Naive thymus-derived CD8-positive, alpha-beta T cell (primary cell): Measurements from ENCODE around the gene KANSL1. TPM values are rescaled to one million over a fixed set of nuclear protein-coding genes. Genes with fewer than 3 reads are reported as not detected.
A peak's percentile ranks its signal among the peaks of the same experiment; 100 is the strongest.
"Not testable (repeated sequence)": the region's sequence is repeated elsewhere in the genome, so short reads cannot be mapped to it uniquely, and the experiment has no call there.

ENCODE experiments used
- ATAC-seq, 2 donors: fragments of 150-1000 bp; cut with Tn5 transposase in 1 of 2; sonication (Bioruptor Pico), chemical (Tn5 transposase) in 1 of 2; 1 replicate in 1 of 2; 2 replicates in 1 of 2; pipeline ENCODE4 v1.10.0; 2021; ENCODE audit warnings: mild to moderate bottlenecking in 2 of 2, moderate library complexity in 2 of 2
- POLR2A ChIA-PET: fragments of 350-600 bp; sonication (Branson Sonifier 250); formaldehyde crosslinking; loops from one replicate; lab custom pipeline; 2021; ENCODE audit warnings: antibody characterized with exemption; lab: Charles Lee
- DNase-seq, 10 donors: peaks; one replicate each; pipeline versions ENCODE4 v3.0.0 to v3.0.0-alpha.2; 2020 to 2022
- H3K27ac Mint-ChIP-seq, 10 donors: one replicate each; pipeline ENCODE4 v1.8.0; 2020 to 2022; ENCODE audit warnings: mild to moderate bottlenecking in 10 of 10, mixed read lengths in 10 of 10, moderate library complexity in 4 of 10, inconsistent platforms in 1 of 10
- H3K27me3 Mint-ChIP-seq, 5 donors: one replicate each; pipeline ENCODE4 v1.8.0; 2021 to 2022; ENCODE audit warnings: mixed read lengths in 5 of 5
- H3K36me3 Mint-ChIP-seq, 3 donors: one replicate each; pipeline ENCODE4 v1.8.0; 2020 to 2022; ENCODE audit warnings: mixed read lengths in 3 of 3, mild to moderate bottlenecking in 2 of 3, inconsistent platforms in 1 of 3
- H3K4me1 Mint-ChIP-seq, 4 donors: one replicate each; pipeline ENCODE4 v1.8.0; 2021 to 2022; ENCODE audit warnings: mixed read lengths in 4 of 4
- H3K4me3 Mint-ChIP-seq, 10 donors: one replicate each; pipeline ENCODE4 v1.8.0; 2020 to 2022; ENCODE audit warnings: mild to moderate bottlenecking in 10 of 10, mixed read lengths in 10 of 10, moderate library complexity in 6 of 10, inconsistent platforms in 1 of 10
- H3K9me3 Mint-ChIP-seq, 9 donors: one replicate each; pipeline ENCODE4 v1.8.0; 2020 to 2022; ENCODE audit warnings: mixed read lengths in 9 of 9, mild to moderate bottlenecking in 3 of 9, inconsistent platforms in 1 of 9, moderate library complexity in 1 of 9
- polyA plus RNA-seq, 3 donors: library from polyadenylated mRNA; unstranded; fragments of 300-500 nt; fragmentation: Illumina TruSeq; gene quantifications; one replicate each; pipeline ENCODE4 v1.2.3, GENCODE V29; 2021
- total RNA-seq, 8 experiments: library from RNA in 2 of 8; stranded (reverse) in 2 of 8; gene quantifications; one replicate each; pipeline ENCODE4 v1.2.3 and lab custom pipeline; 2021 to 2026

Gene KANSL1
- total and polyA plus RNA-seq, 5 experiments from 2014 or later = 13.1 to 208 (median 16.6) TPM

DNA sequence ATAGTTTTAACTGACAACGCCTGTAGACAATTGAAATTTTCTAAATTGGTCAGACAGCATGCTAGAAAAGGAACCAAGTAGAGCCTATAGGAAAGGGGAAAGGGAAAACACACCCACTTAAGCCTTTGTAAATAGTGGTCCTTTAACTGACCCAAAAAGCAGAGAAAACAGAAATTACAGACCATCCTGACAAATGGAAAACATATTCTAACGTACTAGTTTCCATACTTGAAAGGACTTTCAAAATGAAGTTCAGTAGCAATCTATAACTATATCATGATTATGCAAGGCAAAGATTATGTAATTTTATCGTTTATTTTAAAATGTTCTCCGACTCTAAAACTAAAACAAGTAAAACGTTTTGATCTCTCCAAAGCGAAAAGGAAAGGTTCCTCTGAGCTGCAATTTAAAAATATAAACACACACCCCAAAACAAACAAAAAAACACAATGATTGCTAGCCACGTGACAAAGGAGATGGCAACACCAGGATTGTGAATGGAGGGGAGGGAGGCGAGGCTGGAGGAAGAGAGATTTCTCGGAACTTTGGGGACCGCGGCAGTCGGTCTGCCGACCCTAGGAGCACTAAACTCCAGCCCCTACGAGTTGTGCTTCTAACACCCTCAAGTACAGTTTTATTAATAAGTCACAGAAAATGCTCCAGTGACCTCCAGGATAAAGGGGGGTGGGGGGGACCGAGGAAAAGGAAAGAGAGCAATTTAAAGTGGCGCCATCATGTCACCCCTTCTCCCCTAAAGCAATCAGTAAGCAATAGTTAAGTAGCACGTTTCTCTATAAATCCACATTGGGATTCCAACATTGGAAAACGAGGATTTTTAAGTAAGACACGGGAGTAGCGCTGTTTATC lies 1.7 kb downstream of the KANSL1 start:
- DNase-seq = no peak
- Mint-ChIP-seq H3K27me3 (no peaks in the 10 kb centered on the region), H3K4me1 (peaks cover 28 to 77% (median 73%) of the 10 kb centered on the region in 4 donors), H3K27ac (peak overlapping the region; percentile 95 to 98 (median 96)), H3K4me3 (peak overlapping the region; percentile 85 to 100 (median 98)), H3K36me3 (peaks cover 2 to 10% (median 6%) of the 10 kb centered on the region in 3 donors), H3K9me3 (no peaks in the 10 kb centered on the region)
- POLR2A ChIA-PET = interaction anchor here (0.8 to 3.0 kb wide), 4 partner anchors 9 to 33 kb away, joined by 6 to 45 read pairs (median 16); no protein-coding TSS in a partner anchor
- no peak for ATAC-seq

DNA sequence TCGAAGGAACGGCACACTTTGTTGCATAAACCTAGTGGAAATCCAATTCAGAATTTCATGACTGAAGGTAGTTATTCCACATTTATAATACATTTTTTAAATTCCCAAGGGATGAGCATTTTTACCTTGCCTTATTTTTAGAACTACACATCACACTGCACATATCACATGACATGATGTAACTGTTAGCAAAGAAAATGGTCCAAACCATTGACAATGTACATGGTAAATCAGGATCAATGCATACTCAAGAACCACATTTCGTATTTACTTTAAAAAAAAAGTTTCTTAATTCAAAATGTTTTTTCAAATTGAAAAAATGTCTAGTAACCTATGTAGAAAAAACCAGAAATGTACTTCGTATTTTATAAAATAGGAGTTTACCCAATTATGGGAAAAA lies 2.5 kb downstream of the KANSL1 start:
- POLR2A ChIA-PET = no interaction called here
- Mint-ChIP-seq H3K27me3 (no peaks in the 10 kb centered on the region), H3K9me3 (no peaks in the 10 kb centered on the region), H3K4me3 (peak overlapping the region; percentile 85 to 100 (median 98)), H3K36me3 (peaks cover 2 to 13% (median 6%) of the 10 kb centered on the region in 3 donors), H3K4me1 (peaks cover 26 to 77% (median 73%) of the 10 kb centered on the region in 4 donors), H3K27ac (peak overlapping the region; percentile 64 to 98 (median 92))
- no peak for ATAC-seq
- DNase-seq = no peak

DNA sequence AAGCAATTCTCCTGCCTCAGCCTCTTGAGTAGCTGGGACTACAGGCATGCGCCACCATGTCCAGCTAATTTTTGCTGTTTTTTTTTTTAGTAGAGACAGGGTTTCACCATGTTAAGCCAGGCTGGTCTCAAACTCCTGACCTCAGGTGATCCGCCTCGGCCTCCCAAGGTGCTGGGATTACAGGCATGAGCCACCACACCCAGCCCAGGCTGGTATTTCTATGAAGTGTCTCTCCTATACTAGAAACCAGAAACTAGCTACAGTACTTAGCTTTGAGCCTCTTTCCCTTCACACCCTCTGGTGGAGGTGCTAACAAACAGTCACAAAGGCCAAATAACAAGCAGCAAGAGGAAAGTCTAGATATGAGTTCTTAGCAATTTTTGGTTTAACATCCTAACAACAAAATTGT lies 6.4 kb downstream of the KANSL1 start:
- ATAC-seq = peak; percentile 70 to 84
- POLR2A ChIA-PET = interaction anchor here (0.5 to 1.3 kb wide), 7 partner anchors 9 to 35 kb away, joined by 3 to 4 read pairs (median 3); no protein-coding TSS in a partner anchor
- Mint-ChIP-seq H3K4me3 (peak overlapping the region; percentile 16 to 99 (median 69)), H3K27ac (peak overlapping the region in 8 of 10 donors; percentile 35 to 82 (median 53)), H3K4me1 (peaks cover 48 to 97% (median 95%) of the 10 kb centered on the region in 4 donors), H3K36me3 (peaks cover 0 to 18% (median 2%) of the 10 kb centered on the region in 3 donors)
- peak in 5 of 10 donors; percentile 40 to 59 (median 49) for DNase-seq
- H3K9me3 Mint-ChIP-seq, H3K27me3 Mint-ChIP-seq: not testable (repeated sequence)

DNA sequence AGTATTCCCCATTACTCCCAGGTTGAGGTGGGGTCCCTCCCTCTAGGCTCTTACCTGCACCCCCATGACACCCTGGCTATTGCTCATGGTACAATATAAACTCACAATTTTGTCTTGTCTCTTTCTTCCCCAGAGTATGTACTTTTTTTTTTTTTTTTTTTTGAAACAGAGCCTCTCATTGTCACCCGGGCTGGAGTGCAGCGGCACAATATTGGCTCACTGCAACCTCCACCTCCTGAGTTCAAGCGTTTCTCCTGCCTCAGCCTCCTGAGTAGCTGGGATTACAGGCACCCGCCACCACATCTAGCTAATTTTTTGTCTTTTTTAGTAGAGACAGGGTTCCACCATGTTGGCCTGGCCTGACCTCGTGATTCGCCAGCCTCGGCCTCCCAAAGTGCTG lies 8.5 kb downstream of the KANSL1 start:
- Mint-ChIP-seq H3K4me1 (peaks cover 49 to 100% (median 97%) of the 10 kb centered on the region in 4 donors), H3K36me3 (peaks cover 0 to 18% (median 0%) of the 10 kb centered on the region in 3 donors), H3K9me3 (no peaks in the 10 kb centered on the region), H3K4me3 (peak overlapping the region; percentile 5 to 98 (median 51)), H3K27me3 (no peaks in the 10 kb centered on the region), H3K27ac (peak overlapping the region in 8 of 10 donors; percentile 7 to 51 (median 36))
- POLR2A ChIA-PET = interaction anchor here (0.7 to 4.8 kb wide), 3 partner anchors 8 to 602 kb away, joined by 3 to 26 read pairs (median 4); partner anchors contain the start of gene KANSL1
- ATAC-seq (no peak), DNase-seq (no peak)

DNA sequence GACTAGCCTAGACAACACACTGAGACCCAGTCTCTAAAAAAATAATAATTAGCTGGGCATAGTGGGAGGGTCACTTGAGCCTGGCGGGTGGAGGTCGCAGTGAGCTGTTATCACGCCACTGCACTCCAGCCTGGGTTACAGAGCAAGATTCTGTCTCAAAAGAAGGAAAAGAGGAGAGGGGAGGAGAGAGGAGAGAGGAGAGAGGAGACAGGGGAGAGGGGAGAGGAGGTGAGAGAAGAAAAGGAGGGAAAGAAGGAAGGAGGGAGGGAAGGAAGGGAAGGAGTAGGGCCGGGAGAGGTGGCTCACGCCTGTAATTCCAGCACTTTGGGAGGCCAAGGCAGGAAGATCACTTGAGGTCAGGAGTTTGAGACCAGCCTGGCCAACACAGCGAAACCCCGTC lies 9.8 kb downstream of the KANSL1 start:
- not testable (repeated sequence) for H3K9me3 Mint-ChIP-seq, H3K27me3 Mint-ChIP-seq, ATAC-seq, DNase-seq
- H3K4me3 Mint-ChIP-seq = peak overlapping the region in 6 of 10 donors; percentile 16 to 98 (median 66)
- H3K4me1 Mint-ChIP-seq = peaks cover 56 to 100% (median 97%) of the 10 kb centered on the region in 4 donors
- H3K36me3 Mint-ChIP-seq = peaks cover 0 to 24% (median 0%) of the 10 kb centered on the region in 3 donors
- peak overlapping the region in 8 of 10 donors; percentile 12 to 80 (median 44) for H3K27ac Mint-ChIP-seq
- POLR2A ChIA-PET = interaction anchor here (4.8 kb wide), 1 partner anchor 9 kb away, joined by 26 read pairs; the partner anchor contains the start of gene KANSL1

DNA sequence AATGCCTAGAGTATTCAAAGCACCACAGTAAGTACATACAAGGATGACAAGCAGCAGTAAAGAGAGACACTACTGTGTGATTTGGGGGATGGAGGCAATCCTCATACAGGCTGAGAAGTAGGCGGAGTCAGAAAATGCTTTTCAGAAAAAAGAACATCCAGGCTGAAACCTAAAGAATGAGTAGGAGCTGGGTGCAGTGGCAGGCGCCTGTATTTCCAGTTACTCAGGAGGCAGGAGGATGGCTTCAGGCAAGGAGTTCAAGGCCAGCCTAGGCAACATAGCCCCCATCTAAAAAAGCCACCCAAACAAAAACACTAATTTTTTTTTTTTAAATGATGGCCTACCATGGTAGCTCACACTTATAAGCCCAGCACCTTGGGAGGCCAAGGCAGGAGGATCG lies 10.3 kb downstream of the KANSL1 start:
- H3K36me3 Mint-ChIP-seq = peaks cover 0 to 24% (median 0%) of the 10 kb centered on the region in 3 donors
- ATAC-seq (peak; percentile 21 to 42), DNase-seq (no peak)
- POLR2A ChIA-PET = interaction anchor here (4.8 kb wide), 1 partner anchor 10 kb away, joined by 26 read pairs; the partner anchor contains the start of gene KANSL1
- peaks cover 57 to 100% (median 97%) of the 10 kb centered on the region in 4 donors for H3K4me1 Mint-ChIP-seq
- no peaks in the 10 kb centered on the region for H3K27me3 Mint-ChIP-seq
- no peaks in the 10 kb centered on the region for H3K9me3 Mint-ChIP-seq
- peak overlapping the region in 9 of 10 donors; percentile 0 to 72 (median 45) for H3K27ac Mint-ChIP-seq
- peak overlapping the region; percentile 1 to 98 (median 60) for H3K4me3 Mint-ChIP-seq

DNA sequence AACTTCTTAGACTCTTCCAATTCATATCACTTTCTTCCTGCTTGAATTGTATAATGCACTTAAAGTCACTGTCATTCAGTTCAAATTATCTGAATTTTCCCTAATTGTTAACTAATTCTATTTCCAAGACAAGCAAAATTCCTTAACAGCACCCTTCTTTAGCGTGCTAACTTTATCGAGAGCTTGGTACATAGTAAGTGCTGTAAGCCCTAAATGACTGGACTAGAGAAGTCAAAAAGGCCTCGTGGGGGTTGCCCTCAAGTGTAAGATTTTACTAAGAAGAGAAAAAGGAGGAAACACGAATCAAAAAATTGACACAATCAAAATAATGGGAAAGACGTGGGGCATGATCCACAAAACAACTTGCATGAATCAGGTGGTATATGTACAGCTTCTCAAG lies 11.3 kb downstream of the KANSL1 start:
- Mint-ChIP-seq H3K27ac (peak overlapping the region in 8 of 10 donors; percentile 13 to 86 (median 56)), H3K4me1 (peaks cover 60 to 98% (median 97%) of the 10 kb centered on the region in 4 donors), H3K27me3 (no peaks in the 10 kb centered on the region), H3K36me3 (peaks cover 0 to 22% (median 0%) of the 10 kb centered on the region in 3 donors), H3K9me3 (no peaks in the 10 kb centered on the region), H3K4me3 (peak overlapping the region in 9 of 10 donors; percentile 2 to 71 (median 42))
- ATAC-seq = no peak
- DNase-seq = no peak
- POLR2A ChIA-PET = interaction anchor here (0.6 to 4.8 kb wide), 2 partner anchors 11 to 44 kb away, joined by 6 to 26 read pairs; partner anchors contain the start of gene KANSL1

DNA sequence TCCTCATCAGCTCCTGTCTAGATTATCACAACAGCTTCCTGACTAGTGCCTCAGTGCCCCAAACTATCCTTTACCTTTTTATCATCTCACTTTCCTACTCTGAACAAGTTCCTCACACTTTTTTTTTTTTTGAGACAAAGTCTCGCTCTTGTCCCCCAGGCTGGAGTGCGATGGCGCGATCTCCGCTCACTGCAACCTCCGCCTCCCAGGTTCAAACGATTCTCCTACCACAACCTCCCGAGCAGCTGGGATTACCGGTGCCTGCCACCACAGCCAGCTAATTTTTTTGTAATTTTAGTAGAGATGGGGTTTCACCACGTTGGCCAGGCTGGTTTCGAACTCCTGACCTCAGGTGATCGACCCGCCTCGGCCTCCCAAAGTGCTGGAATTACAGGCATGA lies 11.9 kb downstream of the KANSL1 start:
- POLR2A ChIA-PET = interaction anchor here (4.8 kb wide), 1 partner anchor 11 kb away, joined by 26 read pairs; the partner anchor contains the start of gene KANSL1
- H3K27me3 Mint-ChIP-seq, DNase-seq, ATAC-seq, H3K9me3 Mint-ChIP-seq: not testable (repeated sequence)
- peak overlapping the region in 9 of 10 donors; percentile 3 to 71 (median 42) for H3K4me3 Mint-ChIP-seq
- peaks cover 0 to 23% (median 0%) of the 10 kb centered on the region in 3 donors for H3K36me3 Mint-ChIP-seq
- H3K27ac Mint-ChIP-seq = peak overlapping the region in 8 of 10 donors; percentile 13 to 86 (median 56)
- H3K4me1 Mint-ChIP-seq = peaks cover 67 to 98% (median 97%) of the 10 kb centered on the region in 4 donors

DNA sequence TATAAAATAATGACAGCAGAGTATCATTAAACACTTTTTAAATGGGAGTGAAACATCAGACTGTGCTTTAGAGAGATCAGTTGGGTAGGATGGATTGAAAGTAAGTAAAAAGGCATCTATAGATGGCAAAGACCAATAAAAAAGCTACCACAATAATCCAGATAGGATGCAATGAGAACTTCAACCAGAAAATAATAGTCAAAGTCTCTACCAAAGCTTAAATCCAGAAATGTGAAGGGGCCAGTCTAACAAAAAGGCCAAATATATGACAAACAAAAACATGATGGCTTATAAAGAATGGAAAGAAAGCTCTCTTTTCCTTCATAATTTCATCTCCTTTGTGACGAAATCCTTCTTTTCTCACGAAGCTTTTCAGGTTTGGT lies 12.3 kb downstream of the KANSL1 start:
- H3K4me3 Mint-ChIP-seq = peak overlapping the region in 8 of 10 donors; percentile 9 to 71 (median 42)
- DNase-seq = no peak
- H3K27ac Mint-ChIP-seq = peak overlapping the region in 8 of 10 donors; percentile 14 to 86 (median 56)

DNA sequence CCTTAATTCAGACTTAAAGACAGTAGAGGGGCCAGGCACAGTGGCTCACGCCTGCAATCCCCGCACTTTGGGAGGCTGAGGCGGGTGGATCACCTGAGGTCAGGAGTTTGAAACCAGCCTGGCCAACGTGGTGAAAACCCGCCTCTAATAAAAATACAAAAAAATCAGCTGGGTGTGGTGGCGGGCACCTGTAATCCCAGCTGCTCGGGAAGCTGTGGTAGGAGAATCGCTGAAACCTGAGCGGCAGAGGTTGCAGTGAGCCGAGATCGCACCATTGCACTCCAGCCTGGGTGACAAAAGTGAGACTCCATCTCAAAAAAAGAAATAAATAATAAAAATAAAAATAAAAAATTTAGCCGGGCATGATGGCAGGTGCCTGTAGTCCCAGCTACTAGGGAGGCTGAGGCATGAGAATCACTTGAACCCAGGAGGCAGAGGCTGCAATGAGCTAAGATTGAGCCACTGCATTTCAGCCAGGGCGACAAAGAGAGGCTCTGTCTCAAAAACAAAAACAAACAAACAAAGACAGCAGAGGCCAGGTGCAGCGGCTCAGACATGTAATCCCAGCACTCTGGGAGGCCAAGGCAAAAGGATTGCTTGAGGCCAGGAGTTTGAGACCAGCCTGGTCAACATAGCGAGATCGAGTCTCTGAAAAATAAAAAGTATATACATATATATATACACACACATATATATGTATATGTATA lies 12.9 kb downstream of the KANSL1 start:
- not testable (repeated sequence) for ATAC-seq, DNase-seq, H3K9me3 Mint-ChIP-seq, H3K27me3 Mint-ChIP-seq
- peak overlapping the region in 5 of 10 donors; percentile 38 to 77 (median 71) for H3K4me3 Mint-ChIP-seq
- peaks cover 0 to 22% (median 0%) of the 10 kb centered on the region in 3 donors for H3K36me3 Mint-ChIP-seq
- peaks cover 70 to 98% (median 97%) of the 10 kb centered on the region in 4 donors for H3K4me1 Mint-ChIP-seq
- H3K27ac Mint-ChIP-seq = peak overlapping the region in 6 of 10 donors; percentile 19 to 82 (median 64)
- POLR2A ChIA-PET = interaction anchor here (0.7 to 4.8 kb wide), 2 partner anchors 12 to 97 kb away, joined by 3 to 26 read pairs; partner anchors contain the start of gene KANSL1

More for the DNA sequence above, 12.3 kb downstream of the KANSL1 start:
- POLR2A ChIA-PET = interaction anchor here (4.8 kb wide), 1 partner anchor 12 kb away, joined by 26 read pairs; the partner anchor contains the start of gene KANSL1
- H3K27me3 Mint-ChIP-seq = no peaks in the 10 kb centered on the region
- no peak for ATAC-seq
- H3K4me1 Mint-ChIP-seq = peaks cover 70 to 98% (median 97%) of the 10 kb centered on the region in 4 donors
- H3K36me3 Mint-ChIP-seq = peaks cover 0 to 21% (median 0%) of the 10 kb centered on the region in 3 donors
- no peaks in the 10 kb centered on the region for H3K9me3 Mint-ChIP-seq

DNA sequence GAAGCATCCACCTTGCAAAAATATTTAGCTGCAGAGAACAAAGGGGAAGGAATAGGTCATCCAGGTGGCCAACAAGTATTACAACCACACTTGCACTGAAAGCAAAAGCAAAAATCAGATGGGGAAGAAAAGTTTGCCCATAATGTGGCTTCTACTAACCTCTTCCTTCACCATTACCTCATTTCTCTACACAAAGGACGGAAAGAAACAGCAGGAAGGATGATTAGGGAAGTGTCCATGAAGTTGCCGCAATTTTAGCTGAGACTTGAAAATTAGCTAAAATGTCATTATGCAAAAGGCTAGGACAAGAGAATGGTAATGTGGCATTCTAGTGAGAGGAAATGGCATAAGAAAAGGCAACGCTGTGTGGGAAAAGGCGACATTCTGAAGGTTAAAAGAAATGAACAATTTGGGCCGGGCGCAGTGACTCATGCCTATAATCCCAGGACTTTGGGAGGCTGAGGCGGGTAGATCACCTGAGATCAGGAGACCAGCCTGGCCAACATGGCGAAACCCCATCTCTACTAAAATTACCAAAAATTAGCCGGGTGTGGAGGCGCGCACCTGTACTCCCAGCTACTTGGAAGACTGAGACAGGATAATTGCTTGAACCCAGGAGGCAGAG lies 13.7 kb downstream of the KANSL1 start:
- ATAC-seq = peak in 1 of 2 donors; percentile 38
- Mint-ChIP-seq H3K9me3 (no peaks in the 10 kb centered on the region), H3K36me3 (peaks cover 0 to 24% (median 0%) of the 10 kb centered on the region in 3 donors), H3K27ac (peak overlapping the region; percentile 14 to 86 (median 73)), H3K4me3 (peak overlapping the region; percentile 20 to 77 (median 61)), H3K27me3 (no peaks in the 10 kb centered on the region), H3K4me1 (peaks cover 69 to 97% (median 95%) of the 10 kb centered on the region in 4 donors)
- POLR2A ChIA-PET = interaction anchor here (0.7 kb wide), 1 partner anchor 96 kb away, joined by 3 read pairs; no protein-coding TSS in a partner anchor
- no peak for DNase-seq
